ENCODE results near the gene CYTIP.
A peak's percentile ranks its signal among the peaks of the same experiment; 100 is the strongest.

CYTIP gene

DNA sequence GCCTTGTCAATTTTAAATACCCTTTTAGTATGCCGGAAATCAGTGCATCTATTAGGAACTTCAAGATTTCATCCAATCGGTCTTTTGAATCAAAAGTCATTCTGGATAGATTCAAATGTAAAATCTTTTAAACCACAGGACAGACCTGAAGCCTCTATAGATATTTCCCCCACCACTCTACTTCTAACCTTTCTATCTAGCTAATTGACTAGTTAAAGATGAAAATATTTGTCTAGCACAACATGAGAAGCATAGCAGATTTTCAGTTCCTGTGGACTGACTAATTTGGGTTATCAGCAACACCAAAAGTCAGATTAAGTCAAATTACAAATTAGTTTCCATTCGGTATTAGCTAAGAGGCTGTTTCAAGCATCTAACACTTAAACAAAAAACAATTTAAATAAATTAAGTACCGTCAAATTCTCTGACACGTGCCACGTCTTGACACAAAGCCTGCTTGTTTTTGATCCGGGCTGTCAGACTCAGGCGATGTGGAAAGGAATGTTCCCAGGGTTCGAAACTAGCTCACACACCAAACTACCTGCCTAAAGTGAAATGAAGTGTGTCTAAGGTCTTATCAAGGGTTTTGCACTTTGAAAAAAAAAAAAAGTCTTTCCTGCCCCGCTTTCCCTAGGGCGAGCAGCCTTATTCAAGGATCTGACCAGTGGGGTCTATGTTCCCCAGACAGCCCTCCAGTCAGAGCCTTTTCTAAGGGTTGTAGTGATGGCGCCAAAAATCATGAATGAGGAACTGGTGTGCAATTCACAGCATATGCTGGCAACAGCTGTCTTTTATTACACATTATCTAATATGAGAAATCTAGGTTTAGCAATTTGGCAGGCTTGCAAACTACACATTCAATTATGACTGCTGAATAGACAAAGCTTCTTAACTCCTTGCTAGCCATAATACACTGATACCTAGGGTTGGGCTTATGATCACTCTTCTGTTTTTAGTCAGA, 4.7 kb downstream of the CYTIP start:
- H3K4me1 ChIP-seq (ENCODE audit: control insufficient read depth, insufficient read depth, low read depth, low read length): peaks cover 3% of the 10 kb centered on the region
- no peak overlapping the region for H3K4ac ChIP-seq (ENCODE audit: low read depth in 1 of 2, low read length in 2 of 2)
- H3K23ac ChIP-seq (ENCODE audit: low read length in 2 of 2): no peak overlapping the region
- H3K9me3 ChIP-seq (ENCODE audit: control insufficient read depth, low read length): no peaks in the 10 kb centered on the region
- no peaks in the 10 kb centered on the region for H3K27me3 ChIP-seq (ENCODE audit: control insufficient read depth in 1 of 2, insufficient read depth in 1 of 2, low read length in 2 of 2)
- H3K4me3 ChIP-seq (ENCODE audit: insufficient read depth in 1 of 2, low read depth in 1 of 2, low read length in 2 of 2): no peak overlapping the region
- no peak overlapping the region for H2BK15ac ChIP-seq (ENCODE audit: low read depth, poor library complexity, severe bottlenecking)
- no peak overlapping the region for H2BK120ac ChIP-seq (ENCODE audit: low read depth, low read length)
- no peak overlapping the region for H4K8ac ChIP-seq (ENCODE audit: low read length)
- H4K91ac ChIP-seq (ENCODE audit: low read length): no peak overlapping the region
- WGBS: 92% methylated on average over 10 of the region's 12 CpGs
- H2BK5ac ChIP-seq (ENCODE audit: low read depth, low read length, poor library complexity, severe bottlenecking): no peak overlapping the region
- H2AFZ ChIP-seq (ENCODE audit: low read depth, low read length): no peak overlapping the region
- H3K14ac ChIP-seq (ENCODE audit: low read length in 2 of 2): no peak overlapping the region
- no peak for DNase-seq
- no peak overlapping the region for H2BK12ac ChIP-seq (ENCODE audit: low read length in 2 of 2)
- H3K27ac ChIP-seq (ENCODE audit: low read length, poor library complexity, severe bottlenecking): no peak overlapping the region
- no peaks in the 10 kb centered on the region for H3K36me3 ChIP-seq (ENCODE audit: control insufficient read depth in 1 of 2, insufficient read depth in 2 of 2, low read depth in 1 of 2, low read length in 2 of 2)
- no peak overlapping the region for H2AK5ac ChIP-seq (ENCODE audit: low read length, severe bottlenecking)
- no peak overlapping the region for H3K18ac ChIP-seq (ENCODE audit: low read depth in 1 of 2, low read length in 2 of 2)
- no peak overlapping the region for H3K4me2 ChIP-seq (ENCODE audit: low read length, poor library complexity, severe bottlenecking)
- no peaks in the 10 kb centered on the region for H3K79me1 ChIP-seq (replicated peaks; ENCODE audit: low read length, poor library complexity, severe bottlenecking)
- H3K9ac ChIP-seq (ENCODE audit: low read length): no peak overlapping the region

GRCh38 chr2:157433394-157433793, 10.5 kb downstream of the CYTIP start:
- Histone ChIP-seq H3K27me3 (ENCODE audit: control insufficient read depth in 1 of 2, insufficient read depth in 1 of 2, low read length in 2 of 2) (no peaks in the 10 kb centered on the region), H4K91ac (ENCODE audit: low read length) (no peak overlapping the region), H3K4me2 (ENCODE audit: low read length, poor library complexity, severe bottlenecking) (no peak overlapping the region), H3K79me1 (replicated peaks; ENCODE audit: low read length, poor library complexity, severe bottlenecking) (no peaks in the 10 kb centered on the region), H3K23ac (ENCODE audit: low read length in 2 of 2) (no peak overlapping the region), H3K36me3 (ENCODE audit: control insufficient read depth in 1 of 2, insufficient read depth in 2 of 2, low read depth in 1 of 2, low read length in 2 of 2) (no peaks in the 10 kb centered on the region), H2BK12ac (ENCODE audit: low read length in 2 of 2) (no peak overlapping the region), H4K8ac (ENCODE audit: low read length) (no peak overlapping the region), H3K9me3 (ENCODE audit: control insufficient read depth, low read length) (no peaks in the 10 kb centered on the region), H3K4me3 (ENCODE audit: insufficient read depth in 1 of 2, low read depth in 1 of 2, low read length in 2 of 2) (no peak overlapping the region), H2AK5ac (ENCODE audit: low read length, severe bottlenecking) (no peak overlapping the region), H2BK120ac (ENCODE audit: low read depth, low read length) (no peak overlapping the region), H3K4me1 (ENCODE audit: control insufficient read depth, insufficient read depth, low read depth, low read length) (no peaks in the 10 kb centered on the region), H3K27ac (ENCODE audit: low read length, poor library complexity, severe bottlenecking) (no peak overlapping the region), H3K18ac (ENCODE audit: low read depth in 1 of 2, low read length in 2 of 2) (no peak overlapping the region), H2AFZ (ENCODE audit: low read depth, low read length) (no peak overlapping the region), H3K14ac (ENCODE audit: low read length in 2 of 2) (no peak overlapping the region), H3K4ac (ENCODE audit: low read depth in 1 of 2, low read length in 2 of 2) (no peak overlapping the region), H2BK15ac (ENCODE audit: low read depth, poor library complexity, severe bottlenecking) (no peak overlapping the region), H2BK5ac (ENCODE audit: low read depth, low read length, poor library complexity, severe bottlenecking) (no peak overlapping the region), H3K9ac (ENCODE audit: low read length) (no peak overlapping the region)
- DNase-seq: peak; percentile 55
- WGBS: 0% methylated on average over 1 of the region's 1 CpG

- Histone ChIP-seq H2AFZ (ENCODE audit: low read depth, low read length) (no peak overlapping the region), H3K9me3 (ENCODE audit: control insufficient read depth, low read length) (no peaks in the 10 kb centered on the region), H2BK15ac (ENCODE audit: low read depth, poor library complexity, severe bottlenecking) (no peak overlapping the region), H3K23ac (ENCODE audit: low read length in 2 of 2) (no peak overlapping the region), H3K14ac (ENCODE audit: low read length in 2 of 2) (no peak overlapping the region), H3K4me1 (ENCODE audit: control insufficient read depth, insufficient read depth, low read depth, low read length) (no peaks in the 10 kb centered on the region), H3K79me1 (replicated peaks; ENCODE audit: low read length, poor library complexity, severe bottlenecking) (no peaks in the 10 kb centered on the region), H4K8ac (ENCODE audit: low read length) (no peak overlapping the region), H3K4ac (ENCODE audit: low read depth in 1 of 2, low read length in 2 of 2) (no peak overlapping the region), H3K36me3 (ENCODE audit: control insufficient read depth in 1 of 2, insufficient read depth in 2 of 2, low read depth in 1 of 2, low read length in 2 of 2) (no peaks in the 10 kb centered on the region), H2BK5ac (ENCODE audit: low read depth, low read length, poor library complexity, severe bottlenecking) (no peak overlapping the region), H3K4me3 (ENCODE audit: insufficient read depth in 1 of 2, low read depth in 1 of 2, low read length in 2 of 2) (no peak overlapping the region), H3K27ac (ENCODE audit: low read length, poor library complexity, severe bottlenecking) (no peak overlapping the region), H2BK120ac (ENCODE audit: low read depth, low read length) (no peak overlapping the region), H2BK12ac (ENCODE audit: low read length in 2 of 2) (peak overlapping the region in 1 of 2 experiments; percentile 90), H4K91ac (ENCODE audit: low read length) (no peak overlapping the region), H2AK5ac (ENCODE audit: low read length, severe bottlenecking) (no peak overlapping the region), H3K9ac (ENCODE audit: low read length) (no peak overlapping the region), H3K27me3 (ENCODE audit: control insufficient read depth in 1 of 2, insufficient read depth in 1 of 2, low read length in 2 of 2) (no peaks in the 10 kb centered on the region), H3K18ac (ENCODE audit: low read depth in 1 of 2, low read length in 2 of 2) (peak overlapping the region in 1 of 2 experiments; percentile 90), H3K4me2 (ENCODE audit: low read length, poor library complexity, severe bottlenecking) (no peak overlapping the region)
- DNase-seq: peak; percentile 19
- WGBS: 67% methylated on average over 2 of the region's 2 CpGs
These were observed 11.3 kb downstream of the CYTIP start for GRCh38 chr2:157432475-157433106.

DNA sequence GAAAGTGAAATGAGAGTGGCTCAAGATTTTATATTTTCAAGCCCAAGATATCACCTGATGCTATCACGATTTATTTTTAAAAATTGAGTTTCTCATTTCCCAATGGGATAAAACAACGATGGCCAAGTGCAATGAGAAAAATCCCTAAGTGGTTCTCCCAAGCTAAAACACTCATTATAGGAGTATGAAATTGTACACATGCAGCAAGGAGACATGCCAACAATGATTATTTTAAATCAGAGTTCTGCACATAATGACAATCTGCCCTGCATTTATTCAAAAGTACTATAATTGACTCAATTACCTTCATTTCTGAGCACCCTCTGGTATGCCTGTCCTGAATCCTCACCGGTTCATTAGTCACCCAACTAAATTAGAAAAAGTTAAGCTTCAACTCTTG, 12.7 kb downstream of the CYTIP start:
- H4K8ac ChIP-seq (ENCODE audit: low read length): no peak overlapping the region
- no peak overlapping the region for H2BK120ac ChIP-seq (ENCODE audit: low read depth, low read length)
- H3K18ac ChIP-seq (ENCODE audit: low read depth in 1 of 2, low read length in 2 of 2): no peak overlapping the region
- H3K4me1 ChIP-seq (ENCODE audit: control insufficient read depth, insufficient read depth, low read depth, low read length): no peaks in the 10 kb centered on the region
- no peaks in the 10 kb centered on the region for H3K79me1 ChIP-seq (replicated peaks; ENCODE audit: low read length, poor library complexity, severe bottlenecking)
- no peaks in the 10 kb centered on the region for H3K36me3 ChIP-seq (ENCODE audit: control insufficient read depth in 1 of 2, insufficient read depth in 2 of 2, low read depth in 1 of 2, low read length in 2 of 2)
- H3K9ac ChIP-seq (ENCODE audit: low read length): no peak overlapping the region
- no peak overlapping the region for H2AK5ac ChIP-seq (ENCODE audit: low read length, severe bottlenecking)
- no peaks in the 10 kb centered on the region for H3K27me3 ChIP-seq (ENCODE audit: control insufficient read depth in 1 of 2, insufficient read depth in 1 of 2, low read length in 2 of 2)
- no peak overlapping the region for H3K4me3 ChIP-seq (ENCODE audit: insufficient read depth in 1 of 2, low read depth in 1 of 2, low read length in 2 of 2)
- no peak for DNase-seq
- H3K4me2 ChIP-seq (ENCODE audit: low read length, poor library complexity, severe bottlenecking): no peak overlapping the region
- H3K27ac ChIP-seq (ENCODE audit: low read length, poor library complexity, severe bottlenecking): no peak overlapping the region
- WGBS: 100% methylated on average over 1 of the region's 3 CpGs
- H3K9me3 ChIP-seq (ENCODE audit: control insufficient read depth, low read length): no peaks in the 10 kb centered on the region
- no peak overlapping the region for H2BK15ac ChIP-seq (ENCODE audit: low read depth, poor library complexity, severe bottlenecking)
- no peak overlapping the region for H4K91ac ChIP-seq (ENCODE audit: low read length)
- H2BK5ac ChIP-seq (ENCODE audit: low read depth, low read length, poor library complexity, severe bottlenecking): no peak overlapping the region
- H2BK12ac ChIP-seq (ENCODE audit: low read length in 2 of 2): no peak overlapping the region
- H3K4ac ChIP-seq (ENCODE audit: low read depth in 1 of 2, low read length in 2 of 2): no peak overlapping the region
- no peak overlapping the region for H3K14ac ChIP-seq (ENCODE audit: low read length in 2 of 2)
- no peak overlapping the region for H3K23ac ChIP-seq (ENCODE audit: low read length in 2 of 2)
- no peak overlapping the region for H2AFZ ChIP-seq (ENCODE audit: low read depth, low read length)

Data from mesenchymal stem cell (in vitro differentiated cells and primary cell).